Endothelial cell of umbilical vein (primary cell): ENCODE measurements around the gene HP1BP3. TPM values are rescaled to one million over a fixed set of nuclear protein-coding genes. Genes with fewer than 3 reads are reported as not detected.
A peak's percentile ranks its signal among the peaks of the same experiment; 100 is the strongest.

Experiments used
- BruUV-seq: library from RNA; stranded (reverse); fragments of 400-500 nt; replicated peaks from 2 replicates; lab custom pipeline; 2021; lab: Mats Ljungman, UMichigan
- CTCF ChIA-PET: fragments of 300-600, 350-600 bp; sonication (Branson Sonifier 250); formaldehyde crosslinking; loops from one replicate; lab custom pipeline; 2021; ENCODE audit warnings: antibody characterized with exemption, inconsistent platforms; lab: Charles Lee
- POLR2A ChIA-PET: fragments of 300-600, 350-600 bp; sonication (Branson Sonifier 250); formaldehyde crosslinking; loops from one replicate; lab custom pipeline; 2021; ENCODE audit warnings: antibody characterized with exemption, inconsistent platforms; lab: Charles Lee
- DNase-seq: peaks from one replicate; pipeline ENCODE4 v3.0.0-alpha.2; 2011; ENCODE audit warnings: low read depth, low spot score
- FAIRE-seq: peaks from 2 replicates; lab custom pipeline; 2011; peaks lifted over from hg19 to GRCh38; lab: Jason Lieb, UNC
- H2AFZ ChIP-seq: 2 replicates; pipeline ENCODE4 v1.6.0; 2012; ENCODE audit warnings: low read depth, low read length, control low read depth, inconsistent platforms
- H3K27ac ChIP-seq: 2 replicates; pipeline ENCODE4 v1.5.1; 2011; ENCODE audit warnings: low read depth, mild to moderate bottlenecking, control low read depth, low read length, moderate library complexity; ENCODE audit not compliant: insufficient read depth
- H3K27me3 ChIP-seq, 2 experiments: 2 replicates each; pipeline versions ENCODE4 v1.6.0 to v1.6.1; 2011; ENCODE audit warnings: low read length in 2 of 2, mixed read lengths in 1 of 2; ENCODE audit not compliant: control insufficient read depth in 2 of 2, insufficient read depth in 2 of 2
- H3K36me3 ChIP-seq, 2 experiments: 2 replicates in 1 of 2; 3 replicates in 1 of 2; pipeline ENCODE4 v1.5.1; 2011; ENCODE audit warnings: low read length in 2 of 2, mild to moderate bottlenecking in 1 of 2, moderate library complexity in 1 of 2; ENCODE audit not compliant: control insufficient read depth in 2 of 2, insufficient read depth in 2 of 2; ENCODE audit errors: extremely low read depth in 1 of 2
- H3K4me1 ChIP-seq: 3 replicates; pipeline ENCODE4 v1.5.1; 2011; ENCODE audit warnings: mild to moderate bottlenecking, low read length; ENCODE audit not compliant: control insufficient read depth, insufficient read depth; ENCODE audit errors: extremely low read depth
- H3K4me2 ChIP-seq: 2 replicates; pipeline ENCODE4 v1.6.1; 2011; ENCODE audit warnings: low read length, control low read depth, mixed read lengths; ENCODE audit not compliant: insufficient read depth
- H3K4me3 ChIP-seq, 3 experiments: fragments of 200-600 bp in 1 of 3; sonication (generic), shearing (Covaris generic) in 1 of 3; replicated peaks in 1 of 3; 2 replicates each; pipeline ENCODE4 v1.5.1; 2011 to 2016; ENCODE audit warnings: control low read depth in 3 of 3, low read length in 3 of 3, mild to moderate bottlenecking in 2 of 3, inconsistent platforms in 1 of 3, low read depth in 1 of 3, moderate library complexity in 1 of 3; ENCODE audit not compliant: insufficient read depth in 1 of 3
- H3K79me2 ChIP-seq: 2 replicates; pipeline ENCODE4 v1.6.0; 2012; ENCODE audit warnings: low read length, inconsistent platforms; ENCODE audit not compliant: control insufficient read depth, insufficient read depth
- H3K9ac ChIP-seq: replicated peaks from 2 replicates; pipeline ENCODE3; 2011; ENCODE audit warnings: low read length, control low read depth; ENCODE audit not compliant: insufficient read depth; ENCODE audit errors: extremely low read depth
- H3K9me1 ChIP-seq: replicated peaks from 3 replicates; pipeline ENCODE4 v1.6.0; 2011; ENCODE audit warnings: mild to moderate bottlenecking, low read length; ENCODE audit not compliant: control insufficient read depth, insufficient read depth; ENCODE audit errors: extremely low read depth
- H3K9me3 ChIP-seq: replicated peaks from 2 replicates; pipeline ENCODE4 v1.5.1; 2012; ENCODE audit warnings: low read length, inconsistent platforms; ENCODE audit not compliant: control insufficient read depth, insufficient read depth
- H4K20me1 ChIP-seq: replicated peaks from 2 replicates; pipeline ENCODE3; 2011; ENCODE audit warnings: mild to moderate bottlenecking, low read length; ENCODE audit not compliant: control insufficient read depth, insufficient read depth; ENCODE audit errors: extremely low read depth
- EZH2 ChIP-seq: IDR thresholded peaks from 2 replicates; pipeline ENCODE4 v1.6.1; 2012; ENCODE audit warnings: borderline replicate concordance, low read depth, mild to moderate bottlenecking, moderate library complexity, low read length, inconsistent platforms; ENCODE audit not compliant: severe bottlenecking
- MAX ChIP-seq: IDR thresholded peaks from 2 replicates; pipeline ENCODE4 v1.6.1; 2011; ENCODE audit not compliant: insufficient read depth, insufficient read length
- POLR2A ChIP-seq: IDR thresholded peaks from 2 replicates; pipeline ENCODE4 v1.6.1; 2012; ENCODE audit warnings: low read depth, mild to moderate bottlenecking, control low read depth, low read length
- dilution Hi-C: fragments of 300-500 bp; cut with MboI; formaldehyde crosslinking; loops from one replicate; pipeline ENCODE4 v1.15.0; 2019; ENCODE audit warnings: low sequenced_read_pairs; ENCODE audit not compliant: extremely low pct_ligation_motif_present
- intact Hi-C: fragments of 100-400 bp; cut with micrococcal nuclease; formaldehyde crosslinking; loops from one replicate; pipeline ENCODE4 v1.10.0; 2022
- polyA plus RNA-seq, 4 experiments: library from polyadenylated mRNA; depleted of rRNA in 3 of 4; stranded (reverse) in 3 of 4; unstranded in 1 of 4; fragments of >200 nt; gene quantifications; 2 replicates each; pipeline versions ENCODE4 v1.2.1 to v1.2.3, GENCODE V29; 2011 to 2012; ENCODE audit warnings: missing spikeins in 1 of 4
- total RNA-seq: library from RNA; stranded (reverse); gene quantifications from 2 replicates; pipeline ENCODE4 v1.2.3, GENCODE V29; 2021

HP1BP3 gene
- total and polyA plus RNA-seq, 2 donors (not counting 3 experiments of a cell fraction or from before 2014, with no cell fraction given) = 87.2 to 231 TPM

- intact Hi-C loops = no loop called here
- Histone ChIP-seq H3K79me2 (no peaks in the 10 kb centered on the region), H3K4me2 (peak within 1 kb of the TSS; percentile 56), H3K27me3 (peaks cover 0 to 5% of the 10 kb centered on the region in 2 experiments), H4K20me1 (no peaks in the 10 kb centered on the region), H3K27ac (no peak within 1 kb of the TSS), H3K36me3 (no peaks in the 10 kb centered on the region), H3K9me3 (no peaks in the 10 kb centered on the region), H3K9me1 (no peaks in the 10 kb centered on the region), H2AFZ (peak within 1 kb of the TSS; percentile 67), H3K9ac (no peak within 1 kb of the TSS), H3K4me1 (no peaks in the 10 kb centered on the region), H3K4me3 (peak within 1 kb of the TSS in 1 of 3 experiments; percentile 25)
- ChIA-PET CTCF (interaction anchor here (0.9 to 2.5 kb wide), 8 partner anchors 9 to 477 kb away, joined by 3 to 13 read pairs (median 5); partner anchors contain the start of gene SH2D5), POLR2A (interaction anchor here (0.6 kb wide), 1 partner anchor 10 kb away, joined by 3 read pairs; no protein-coding TSS in a partner anchor)
- dilution Hi-C loops = no loop called here
- DNase-seq (peak; percentile 58), FAIRE-seq (no peak)
- TF ChIP-seq POLR2A (no peak), EZH2 (peak; percentile 55)
- BruUV-seq = no TSS peak
Measured at GRCh38 chr1:20717452-20718342, 69.4 kb downstream of the HP1BP3 start, which contains the start of gene KIF17. TSS of gene KIF17 (minus strand) at chr1:20718007. CDS start at chr1:20717706, 301 bp downstream.

- Histone ChIP-seq H3K9ac (no peak overlapping the region), H3K27ac (no peak overlapping the region), H3K36me3 (no peaks in the 10 kb centered on the region), H3K9me3 (no peaks in the 10 kb centered on the region), H3K4me2 (no peak overlapping the region), H3K4me3 (no peak overlapping the region), H2AFZ (no peak overlapping the region), H3K9me1 (no peaks in the 10 kb centered on the region), H3K79me2 (no peaks in the 10 kb centered on the region), H4K20me1 (no peaks in the 10 kb centered on the region), H3K4me1 (no peaks in the 10 kb centered on the region), H3K27me3 (peaks cover 0 to 5% of the 10 kb centered on the region in 2 experiments)
- dilution Hi-C loops (no loop called here), intact Hi-C loops (no loop called here)
- no TSS peak for BruUV-seq
- TF ChIP-seq POLR2A (no peak), EZH2 (no peak), MAX (no peak)
- no peak for FAIRE-seq
- no peak for DNase-seq
- ChIA-PET CTCF (interaction anchor here (3.0 kb wide), 1 partner anchor 20 kb away, joined by 14 read pairs; no protein-coding TSS in a partner anchor), POLR2A (no interaction called here)
Measured at GRCh38 chr1:20716232-20716631, 70.9 kb downstream of the HP1BP3 start.
